ENCODE data around the gene LARP1B.

DNA sequence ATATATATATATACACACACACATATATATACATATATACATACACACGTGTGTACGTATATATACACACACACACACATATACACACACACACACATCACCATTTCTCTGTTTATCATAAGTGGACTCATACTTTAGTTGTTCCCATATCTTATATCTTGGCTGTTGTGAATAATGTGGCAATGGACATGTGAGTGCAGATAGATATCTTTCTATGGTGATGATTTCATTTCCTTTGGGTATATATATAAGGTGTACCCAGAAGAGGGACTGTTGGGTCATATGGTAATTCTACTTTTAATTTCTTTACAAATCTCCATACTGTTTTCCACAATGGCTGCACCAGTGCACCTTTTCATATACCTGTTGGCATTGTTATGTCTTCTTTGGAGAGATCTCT is 105.9 kb downstream of the LARP1B start:
- TF ChIP-seq, protein P1, sequence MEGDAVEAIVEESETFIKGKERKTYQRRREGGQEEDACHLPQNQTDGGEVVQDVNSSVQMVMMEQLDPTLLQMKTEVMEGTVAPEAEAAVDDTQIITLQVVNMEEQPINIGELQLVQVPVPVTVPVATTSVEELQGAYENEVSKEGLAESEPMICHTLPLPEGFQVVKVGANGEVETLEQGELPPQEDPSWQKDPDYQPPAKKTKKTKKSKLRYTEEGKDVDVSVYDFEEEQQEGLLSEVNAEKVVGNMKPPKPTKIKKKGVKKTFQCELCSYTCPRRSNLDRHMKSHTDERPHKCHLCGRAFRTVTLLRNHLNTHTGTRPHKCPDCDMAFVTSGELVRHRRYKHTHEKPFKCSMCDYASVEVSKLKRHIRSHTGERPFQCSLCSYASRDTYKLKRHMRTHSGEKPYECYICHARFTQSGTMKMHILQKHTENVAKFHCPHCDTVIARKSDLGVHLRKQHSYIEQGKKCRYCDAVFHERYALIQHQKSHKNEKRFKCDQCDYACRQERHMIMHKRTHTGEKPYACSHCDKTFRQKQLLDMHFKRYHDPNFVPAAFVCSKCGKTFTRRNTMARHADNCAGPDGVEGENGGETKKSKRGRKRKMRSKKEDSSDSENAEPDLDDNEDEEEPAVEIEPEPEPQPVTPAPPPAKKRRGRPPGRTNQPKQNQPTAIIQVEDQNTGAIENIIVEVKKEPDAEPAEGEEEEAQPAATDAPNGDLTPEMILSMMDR (IDR thresholded peaks at IDR 0.05), result no peak
- TF ChIP-seq POLR2A (IDR thresholded peaks at IDR 0.05), result no peak
- TF ChIP-seq EP300 (IDR thresholded peaks at IDR 0.05; ENCODE audit: low read depth), result no peak

Measured in transverse colon (tissue), 3 donors.